Stimulated activated CD8-positive, alpha-beta memory T cell treated with anti-CD3 and anti-CD28 coated beads, Interleukin-2, amount 100 ng/mL, for 48 hours (primary cell): Measurements from ENCODE around the gene FHIP1A.

Experiments used
- DNase-seq, 2 donors: peaks; one replicate each; pipeline ENCODE4 v3.0.0-alpha.2; 2020; ENCODE audit warnings: low read depth in 2 of 2

The FHIP1A gene

DNA sequence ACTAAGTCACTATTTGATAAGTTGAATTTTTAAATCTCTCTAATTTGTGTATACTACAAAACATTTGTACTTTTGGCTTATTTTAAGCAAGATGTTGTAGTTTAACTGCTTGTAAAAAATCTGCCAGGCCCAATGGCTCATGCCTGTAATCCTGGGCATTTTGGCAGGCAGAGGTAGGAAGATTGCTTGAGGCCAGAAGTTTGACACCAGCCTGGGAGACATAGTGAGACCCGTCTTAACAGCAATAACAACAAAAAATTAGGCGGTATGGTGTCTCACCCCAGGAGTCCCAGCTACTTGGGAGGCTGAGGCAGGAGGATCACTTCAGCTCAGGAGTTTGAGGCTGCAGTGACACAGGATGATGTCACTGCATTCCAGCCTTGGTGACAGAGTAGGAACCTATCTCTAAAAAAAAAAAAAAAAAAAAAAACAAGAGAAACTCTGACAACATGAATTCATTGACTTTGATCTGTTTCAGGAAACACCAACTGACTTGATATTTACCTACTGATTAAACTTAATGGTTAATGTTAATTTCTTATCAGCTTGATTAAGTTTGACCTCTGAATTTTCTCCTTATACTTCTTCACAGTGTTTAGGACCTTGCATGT is 8.9 kb downstream of the FHIP1A start:
- DNase-seq: no peak

DNA sequence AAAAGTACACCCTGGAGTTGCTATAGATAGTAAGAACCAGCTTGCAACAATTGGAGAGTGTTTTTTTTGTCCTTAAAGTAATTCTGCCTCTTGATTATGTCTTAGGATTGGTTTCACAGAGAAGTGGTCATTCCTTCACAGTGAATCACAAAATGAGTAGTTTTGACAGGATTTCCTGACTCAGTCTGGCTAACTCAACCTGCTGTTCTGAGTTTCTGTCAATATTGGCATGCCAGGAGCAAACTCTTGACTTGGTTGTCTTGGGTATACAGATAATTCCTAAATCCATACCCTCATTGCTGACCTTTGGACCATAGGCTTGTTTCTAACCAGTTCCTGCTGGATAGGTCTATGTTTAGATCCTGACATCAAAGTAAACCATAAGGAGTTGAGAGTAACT is 9.4 kb downstream of the FHIP1A start:
- DNase-seq: no peak

DNA sequence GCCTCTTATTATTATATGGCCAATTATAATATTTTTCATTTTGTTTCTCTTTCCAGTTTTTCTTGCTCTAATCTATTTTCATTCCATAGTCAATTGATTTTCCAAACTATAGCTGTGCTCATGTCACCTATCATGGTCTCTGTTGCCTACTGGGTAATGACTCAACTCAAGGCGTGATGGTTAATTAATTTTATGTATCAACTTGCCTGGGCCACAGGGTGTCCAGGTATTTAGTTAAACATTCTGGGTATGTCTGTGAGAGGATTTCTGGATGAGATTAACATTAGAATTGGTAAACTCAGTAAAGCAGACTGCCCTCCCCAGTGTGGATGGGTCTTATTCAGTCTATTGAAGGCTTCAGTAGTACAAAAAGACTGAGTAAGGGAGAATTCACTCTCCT is 9.9 kb downstream of the FHIP1A start:
- no peak for DNase-seq

DNA sequence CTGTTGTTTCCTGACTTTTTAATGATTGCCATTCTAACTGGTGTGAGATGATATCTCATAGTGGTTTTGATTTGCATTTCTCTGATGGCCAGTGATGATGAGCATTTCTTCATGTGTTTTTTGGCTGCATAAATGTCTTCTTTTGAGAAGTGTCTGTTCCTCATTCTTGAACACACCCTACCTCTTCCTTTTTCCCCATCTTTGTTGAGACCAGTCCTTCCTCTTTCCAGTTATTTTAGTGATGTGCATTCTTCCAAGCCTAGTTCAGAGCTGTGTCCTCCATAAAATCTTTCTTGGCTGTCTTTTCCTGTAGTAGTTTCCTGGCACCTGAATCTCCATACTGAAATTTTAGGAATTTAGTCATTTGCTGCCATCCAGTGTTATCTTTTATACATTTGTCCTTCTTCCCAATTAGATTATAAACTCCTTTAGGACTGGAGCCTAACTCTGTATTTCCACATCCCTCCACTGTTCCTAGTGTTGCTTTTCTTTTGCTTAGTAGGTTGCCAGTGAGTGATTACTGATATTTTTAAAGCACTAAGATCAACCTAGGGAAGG is 11.4 kb downstream of the FHIP1A start:
- DNase-seq: no peak

DNA sequence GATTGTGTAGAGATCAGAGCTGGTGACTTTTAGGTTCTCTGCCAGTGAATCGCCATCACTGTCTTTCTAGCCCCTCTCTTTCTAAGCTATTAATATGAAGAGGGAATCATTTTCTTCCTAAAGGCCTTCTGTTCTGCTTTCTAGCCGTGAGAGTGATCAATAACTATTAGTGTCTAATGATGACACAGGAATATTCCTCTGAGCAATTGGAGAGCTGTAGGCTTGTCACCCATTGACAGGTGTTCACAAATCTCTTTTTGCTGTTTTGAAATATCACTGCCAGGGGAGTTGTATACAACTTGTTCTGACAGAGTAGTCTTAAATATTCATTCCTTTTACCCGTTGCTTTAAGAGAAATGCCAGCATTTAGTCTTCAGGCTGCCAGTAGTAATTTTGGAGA is 13.9 kb downstream of the FHIP1A start:
- DNase-seq: no peak

DNA sequence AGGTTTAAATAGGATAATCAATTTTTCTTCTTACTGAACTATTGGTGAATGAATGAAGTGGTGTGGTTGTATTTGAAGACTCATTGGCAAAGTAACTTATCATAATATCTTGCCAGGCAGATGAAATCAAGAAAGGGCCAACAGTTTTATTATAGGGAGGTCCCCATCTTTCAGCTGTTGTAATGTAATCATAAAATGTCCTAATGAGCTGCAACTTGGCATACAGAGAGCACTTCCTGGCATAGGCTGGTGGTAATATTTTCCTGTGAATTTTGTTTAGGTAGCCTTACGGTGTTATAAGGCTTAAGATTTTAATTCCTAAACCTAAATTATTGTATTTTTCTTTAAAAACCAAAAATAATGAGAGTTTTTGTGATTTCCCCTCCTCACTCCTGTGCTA is 17.5 kb downstream of the FHIP1A start:
- DNase-seq: no peak

DNA sequence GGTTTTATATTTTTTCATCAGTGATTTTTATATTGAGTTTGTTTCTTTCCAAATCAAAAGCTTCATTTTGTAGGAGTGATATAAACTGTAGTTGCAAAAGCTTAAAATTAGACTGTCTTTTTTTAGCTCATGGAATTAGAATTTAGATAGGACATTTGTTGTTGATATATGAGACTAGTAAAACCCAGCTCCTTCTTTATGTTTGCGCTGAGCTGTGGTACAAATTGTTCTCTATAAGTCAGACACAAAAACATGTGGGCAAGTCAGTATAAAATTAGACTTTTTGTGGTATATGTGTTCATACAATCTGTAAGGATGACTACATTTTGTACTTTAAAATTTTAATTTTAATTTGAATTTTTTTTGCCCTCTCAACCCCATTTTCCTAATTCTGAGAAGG is 18.3 kb downstream of the FHIP1A start:
- DNase-seq: no peak

DNA sequence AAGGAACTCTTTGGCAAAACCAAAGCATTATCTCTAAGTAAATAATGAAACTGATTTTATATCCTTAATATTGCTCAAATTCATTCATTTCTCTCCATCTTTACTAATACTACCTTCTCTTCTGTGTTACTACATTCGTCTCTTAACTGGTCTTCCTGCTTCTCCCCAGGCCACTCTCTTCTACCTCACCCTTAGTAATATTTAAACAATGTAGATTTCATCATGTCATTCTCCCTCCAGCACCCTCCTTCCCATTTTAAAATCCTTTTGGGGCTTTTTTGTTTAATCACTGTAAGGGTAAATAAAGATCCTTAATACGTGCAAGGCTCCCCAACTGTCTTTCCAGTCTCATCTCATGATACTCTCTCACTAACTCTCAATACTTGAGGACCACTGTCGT is 19.4 kb downstream of the FHIP1A start:
- DNase-seq: no peak

DNA sequence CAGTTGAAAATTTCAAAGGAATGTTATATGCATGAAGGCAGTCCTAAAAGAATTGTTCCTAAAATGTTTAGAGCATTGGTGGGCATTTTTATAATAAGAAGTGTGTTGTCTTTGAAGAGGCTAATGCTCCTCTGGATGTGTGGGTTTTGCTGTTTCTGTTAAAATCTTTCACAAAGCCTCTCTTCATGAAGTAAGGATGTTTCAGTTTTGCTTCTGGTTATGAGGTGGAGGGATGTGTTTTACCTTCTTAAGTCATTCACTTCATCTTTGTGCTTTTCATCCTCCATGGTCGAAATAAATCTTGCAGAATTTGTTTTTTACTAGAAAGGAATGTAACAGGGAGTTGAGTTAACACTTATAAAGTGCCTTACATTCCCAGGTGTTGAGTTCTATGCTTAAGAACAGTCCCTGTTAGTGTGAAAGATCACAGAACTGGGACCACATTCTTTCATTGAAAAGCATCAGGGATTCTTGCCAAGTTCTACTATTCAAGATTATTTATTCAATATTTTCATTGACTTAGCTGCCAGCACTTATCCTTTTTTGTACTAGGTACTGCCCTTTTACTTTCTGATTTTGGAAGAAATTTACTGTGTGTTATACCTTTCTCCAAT is 21.1 kb downstream of the FHIP1A start:
- DNase-seq: no peak

DNA sequence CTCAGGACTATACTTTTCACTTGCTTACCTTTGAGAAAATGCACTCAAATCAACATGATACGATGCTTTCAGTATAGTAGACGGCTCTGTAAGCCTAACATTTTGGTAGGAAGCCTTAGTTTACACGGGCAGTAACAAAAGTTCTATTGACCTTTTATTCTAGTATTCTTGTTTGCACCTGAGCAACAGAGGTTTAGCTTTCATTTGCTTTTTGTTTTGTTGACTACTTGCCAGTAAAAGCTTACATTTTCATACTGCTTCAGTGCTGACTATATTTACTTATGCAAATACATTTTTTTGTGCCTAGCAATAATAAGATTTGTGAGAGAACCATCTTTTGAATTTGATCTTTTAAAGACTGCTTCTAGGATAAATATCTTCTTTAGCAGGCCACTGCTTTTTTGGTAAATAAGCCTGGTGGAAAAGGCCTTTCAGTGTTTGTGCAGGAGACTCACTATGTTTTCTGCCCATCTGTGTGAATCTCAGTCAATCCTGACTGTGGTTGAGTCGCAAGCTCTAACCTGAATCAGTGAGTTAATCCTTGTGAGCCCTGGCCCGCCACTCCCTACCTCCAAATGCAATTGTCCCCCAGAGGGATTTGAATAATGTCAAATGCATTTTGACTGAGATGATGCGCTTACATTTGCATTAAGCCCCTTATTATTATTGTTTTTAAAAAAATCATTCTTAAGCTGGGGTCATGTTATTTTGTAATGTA is 21.9 kb downstream of the FHIP1A start:
- no peak for DNase-seq

DNA sequence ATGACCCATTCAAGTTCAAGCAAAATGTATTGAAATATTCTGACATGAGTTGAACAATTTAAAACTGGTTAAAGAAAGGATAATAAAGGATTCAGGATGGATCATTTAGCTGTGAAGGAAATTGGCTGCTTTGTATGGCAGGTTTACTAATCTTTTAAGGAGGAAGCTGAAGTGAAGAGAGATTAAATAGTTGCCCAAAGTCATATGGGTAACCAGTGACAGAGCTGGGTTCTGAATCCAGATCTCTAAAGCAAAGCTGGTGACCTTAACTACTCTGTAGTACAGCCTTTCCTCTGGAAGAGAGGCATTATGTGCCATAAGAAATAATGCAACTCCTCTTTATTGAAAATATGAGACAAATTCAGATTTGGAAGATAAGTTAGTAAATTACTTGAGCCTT is 22.8 kb downstream of the FHIP1A start:
- DNase-seq: no peak

DNA sequence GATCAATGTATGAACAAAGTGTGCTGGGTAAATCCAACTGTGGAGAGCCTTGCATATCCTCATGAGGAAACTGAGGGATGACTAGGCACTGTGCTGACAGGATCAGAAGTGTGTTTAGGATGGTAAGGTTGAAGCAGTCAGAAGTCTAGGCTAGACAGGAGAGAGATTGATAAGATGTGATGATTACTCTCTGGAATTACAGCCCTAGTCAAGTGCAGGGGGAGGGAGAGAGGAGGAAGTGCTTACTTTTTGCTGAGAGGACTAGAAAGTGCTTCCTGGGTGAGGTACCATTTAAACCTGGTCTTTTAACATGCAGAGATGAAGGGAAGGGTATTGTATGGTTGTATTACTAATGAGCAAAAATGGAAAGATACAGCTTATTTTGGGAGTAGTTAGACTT is 23.7 kb downstream of the FHIP1A start:
- no peak for DNase-seq

DNA sequence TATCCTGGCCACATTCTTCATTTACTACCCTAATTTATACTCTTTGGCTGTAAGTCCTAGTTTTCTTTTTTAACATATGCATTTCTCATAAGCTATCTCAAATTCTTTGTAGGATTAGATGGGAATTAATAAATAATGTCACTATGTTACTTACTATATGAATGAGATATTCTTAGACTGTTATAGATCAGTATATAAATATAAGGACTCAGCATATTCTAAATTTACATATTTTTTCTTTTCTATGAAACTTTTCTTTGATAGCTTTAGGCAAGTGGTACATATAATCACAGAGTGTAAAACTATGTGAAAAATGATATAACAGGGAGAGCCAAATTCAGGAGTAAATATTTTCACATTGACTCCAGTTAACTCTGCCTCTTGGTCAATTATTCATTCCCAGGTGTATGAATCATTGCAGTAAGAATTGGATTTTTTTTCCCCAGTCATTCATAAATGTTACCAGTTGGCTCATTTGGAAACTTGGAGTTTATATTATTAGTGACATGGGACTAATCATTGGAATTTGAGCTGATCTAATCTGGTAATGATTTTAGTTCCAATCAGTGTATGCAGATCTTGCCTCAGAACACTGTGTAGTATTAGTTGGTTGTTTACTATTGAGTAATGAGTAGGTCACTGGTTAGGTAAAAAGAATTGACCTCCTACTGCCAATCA is 25.3 kb downstream of the FHIP1A start:
- DNase-seq: no peak

DNA sequence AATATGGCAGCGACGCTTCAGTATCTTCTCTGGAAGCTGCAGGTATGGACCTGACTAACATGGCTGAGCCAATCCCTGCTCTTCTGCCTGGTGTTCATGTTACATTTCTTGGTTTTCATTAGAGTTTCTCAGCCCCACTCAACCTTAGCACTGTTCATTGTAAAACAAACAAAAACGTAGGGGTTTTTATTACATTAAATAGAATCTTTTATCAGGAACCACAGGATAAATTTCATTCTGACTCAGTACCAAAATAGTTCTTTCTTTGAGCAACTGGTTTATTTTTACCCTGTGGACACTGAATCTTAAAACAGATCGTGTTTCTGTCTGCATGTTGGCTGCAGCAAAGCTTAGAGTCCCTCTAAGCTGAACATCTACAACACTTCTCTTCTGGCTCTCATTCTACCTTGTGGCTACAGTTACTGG is 27.1 kb downstream of the FHIP1A start:
- no peak for DNase-seq

DNA sequence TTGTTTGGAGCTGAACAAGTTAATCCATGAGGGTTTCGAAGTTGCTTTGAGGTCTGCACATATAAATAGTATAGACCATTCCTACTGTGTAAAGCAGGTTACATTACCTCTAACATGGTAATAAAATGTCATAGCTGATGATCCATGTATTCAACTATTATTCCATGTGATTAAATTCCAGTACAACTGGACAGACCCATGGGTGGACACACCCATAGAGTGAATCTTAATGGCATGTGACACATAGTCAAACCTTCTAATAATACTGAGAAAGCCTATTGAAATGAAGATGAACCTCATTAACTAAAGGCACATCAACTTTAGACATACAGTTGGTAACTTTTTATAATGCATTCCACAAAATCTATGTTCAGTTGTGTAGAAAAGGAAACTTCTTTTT is 28.5 kb downstream of the FHIP1A start:
- no peak for DNase-seq

DNA sequence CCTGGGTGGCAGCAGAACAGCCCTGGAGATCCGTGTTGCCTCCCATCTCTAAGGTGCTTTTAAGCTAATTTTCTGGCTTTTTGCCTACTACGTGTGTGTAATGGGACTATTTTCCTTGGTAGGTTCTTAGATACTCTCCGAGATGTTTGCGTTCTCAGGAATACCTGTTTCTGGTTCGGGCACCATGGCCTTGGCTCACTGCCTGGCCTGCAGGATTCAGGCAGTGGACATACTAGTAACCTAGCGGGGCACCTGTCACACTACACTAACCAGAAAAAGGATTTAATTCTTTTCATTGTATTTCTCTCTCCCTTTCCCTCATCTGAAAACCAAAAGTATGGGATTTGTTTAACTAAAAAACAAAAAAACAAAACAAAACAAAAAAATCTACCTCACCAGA is 29.2 kb downstream of the FHIP1A start:
- DNase-seq: no peak

DNA sequence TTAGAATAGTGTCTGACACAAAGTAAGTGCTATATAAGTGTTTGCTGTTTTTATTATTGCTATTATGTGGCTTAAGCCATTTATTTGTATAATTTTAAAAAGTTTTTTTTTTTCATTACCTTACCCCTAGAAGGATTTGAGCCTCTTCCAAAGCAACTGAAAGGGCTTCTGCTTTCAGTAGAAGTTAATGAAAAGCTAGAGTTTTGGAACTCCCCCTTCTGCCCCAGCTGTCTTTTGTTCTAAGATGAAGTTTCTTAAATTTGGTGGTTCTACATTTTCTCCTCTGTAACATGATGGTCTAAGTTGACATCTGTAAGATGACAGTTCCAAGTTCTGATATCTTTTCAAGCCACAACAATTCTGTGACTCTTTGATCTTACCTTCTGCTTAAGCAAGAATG is 30.3 kb downstream of the FHIP1A start:
- DNase-seq: no peak

DNA sequence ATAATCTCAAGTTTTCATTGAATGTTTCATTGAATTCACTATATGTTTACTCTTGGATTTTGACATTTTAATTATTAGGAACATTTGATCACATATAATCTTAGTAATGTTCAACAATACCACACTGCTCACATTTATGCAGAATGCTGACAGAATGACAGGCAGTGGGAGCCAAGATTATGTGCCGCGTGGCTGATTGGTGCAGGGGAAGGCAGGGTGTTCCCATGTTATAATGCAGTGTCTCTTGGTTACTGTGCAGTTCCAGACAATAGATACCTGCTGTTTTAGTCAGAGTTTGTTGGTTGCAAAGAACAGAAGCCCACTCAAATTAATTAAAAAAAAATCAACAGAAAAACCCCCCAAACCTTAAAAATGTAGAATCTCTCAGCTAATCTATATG is 33.0 kb downstream of the FHIP1A start:
- DNase-seq: no peak

DNA sequence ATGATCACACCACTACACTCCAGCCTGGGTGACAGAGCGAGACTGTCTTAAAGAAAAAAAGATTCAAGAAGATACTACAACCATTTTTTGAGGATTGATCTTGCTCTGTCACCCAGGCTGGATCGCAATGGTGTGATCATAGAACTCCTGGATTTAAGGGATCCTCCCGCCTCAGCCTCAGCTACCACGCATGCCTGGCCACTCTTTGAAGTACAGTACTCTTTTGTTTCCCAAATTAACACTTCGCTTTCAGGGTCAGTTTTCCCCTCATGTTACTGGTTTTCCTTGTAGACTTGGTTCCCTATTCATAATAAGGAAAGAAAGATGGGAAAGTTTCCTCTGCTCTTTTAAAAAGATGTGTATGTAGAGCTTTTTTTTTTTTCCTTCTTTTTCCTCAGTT is 34.3 kb downstream of the FHIP1A start:
- no peak for DNase-seq

DNA sequence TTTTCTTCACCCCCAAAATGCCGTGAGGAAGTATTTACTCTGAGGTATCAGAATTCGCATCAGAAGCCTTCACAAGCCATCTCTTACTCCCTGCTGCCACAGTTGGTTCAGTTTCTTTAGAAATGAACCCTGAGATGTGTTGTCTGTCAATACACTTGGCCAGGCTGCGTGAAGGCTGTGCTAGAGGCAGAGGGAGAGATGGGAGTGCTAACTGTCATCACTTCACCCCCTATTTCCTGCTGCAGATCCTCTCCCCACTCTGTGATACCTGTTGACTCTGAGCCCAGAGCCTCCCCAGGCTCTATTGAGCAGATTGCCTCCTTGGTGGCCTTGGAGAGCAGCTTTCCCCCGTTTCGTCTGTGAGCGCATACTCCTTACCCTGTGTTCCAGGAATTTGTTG is 34.8 kb downstream of the FHIP1A start:
- no peak for DNase-seq

DNA sequence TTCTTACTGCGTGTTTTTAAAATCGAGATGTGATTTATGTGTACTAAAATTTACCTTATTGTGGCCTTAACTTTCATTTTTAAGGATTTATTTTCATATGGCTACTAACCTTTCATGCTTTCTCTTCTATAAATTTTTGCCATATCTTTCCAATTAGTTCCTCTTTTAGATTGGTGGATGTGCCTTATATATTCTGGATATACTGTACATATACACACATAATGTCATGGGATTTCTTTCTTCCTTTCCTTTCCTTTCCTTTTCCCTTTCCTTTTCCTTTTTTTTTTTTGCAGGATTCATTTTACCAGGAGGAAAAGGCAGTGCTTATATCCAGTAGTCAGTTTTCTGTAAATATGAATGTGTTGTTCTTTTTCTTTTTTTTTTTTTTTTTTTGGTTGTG is 37.2 kb downstream of the FHIP1A start:
- no peak for DNase-seq

DNA sequence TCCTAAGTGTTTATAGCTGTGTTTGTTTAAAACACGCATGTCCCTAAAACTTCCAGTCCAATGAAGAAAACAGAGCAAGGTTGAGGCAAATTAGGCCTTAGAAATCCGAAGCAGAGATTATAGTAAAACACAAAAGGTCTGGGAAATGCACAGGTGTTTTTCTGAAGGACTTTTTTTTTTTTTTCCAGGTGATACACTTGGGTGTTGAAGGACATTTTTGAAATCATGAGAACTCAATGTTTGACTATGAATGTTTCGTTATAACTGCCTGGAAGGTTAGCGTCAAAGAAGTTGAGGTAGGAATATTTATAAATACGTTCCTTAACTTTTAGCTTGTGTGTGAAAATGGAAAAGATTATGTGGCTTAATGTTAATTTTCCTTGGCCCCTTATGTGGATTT is 45.5 kb downstream of the FHIP1A start:
- DNase-seq: no peak

DNA sequence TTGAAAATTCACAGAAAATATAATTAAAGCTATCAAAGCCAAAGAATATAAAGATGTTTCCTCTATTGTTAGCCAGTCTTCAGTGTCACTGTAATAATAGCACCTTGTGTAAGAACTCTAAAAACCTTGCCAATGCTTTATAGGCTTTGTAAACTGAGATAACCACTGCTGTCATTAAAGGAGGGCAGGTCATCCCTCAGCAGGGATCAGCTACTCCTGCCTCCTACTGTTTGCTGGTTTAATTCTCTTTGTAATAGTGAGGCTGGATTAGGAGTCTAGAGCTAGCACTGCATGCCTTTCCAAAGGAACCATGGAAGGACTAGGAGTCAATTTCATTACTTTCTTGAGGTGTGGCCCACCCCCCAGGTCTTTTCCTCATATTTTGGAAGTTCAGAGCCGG is 46.2 kb downstream of the FHIP1A start:
- no peak for DNase-seq
